Inflammatory macrophage (primary cell): Measurements from ENCODE around the gene ELAC2.

ENCODE experiments used
- DNase-seq, 2 donors: peaks; one replicate each; pipeline ENCODE4 v3.0.0-alpha.2; 2020 to 2022

The ELAC2 gene

DNA sequence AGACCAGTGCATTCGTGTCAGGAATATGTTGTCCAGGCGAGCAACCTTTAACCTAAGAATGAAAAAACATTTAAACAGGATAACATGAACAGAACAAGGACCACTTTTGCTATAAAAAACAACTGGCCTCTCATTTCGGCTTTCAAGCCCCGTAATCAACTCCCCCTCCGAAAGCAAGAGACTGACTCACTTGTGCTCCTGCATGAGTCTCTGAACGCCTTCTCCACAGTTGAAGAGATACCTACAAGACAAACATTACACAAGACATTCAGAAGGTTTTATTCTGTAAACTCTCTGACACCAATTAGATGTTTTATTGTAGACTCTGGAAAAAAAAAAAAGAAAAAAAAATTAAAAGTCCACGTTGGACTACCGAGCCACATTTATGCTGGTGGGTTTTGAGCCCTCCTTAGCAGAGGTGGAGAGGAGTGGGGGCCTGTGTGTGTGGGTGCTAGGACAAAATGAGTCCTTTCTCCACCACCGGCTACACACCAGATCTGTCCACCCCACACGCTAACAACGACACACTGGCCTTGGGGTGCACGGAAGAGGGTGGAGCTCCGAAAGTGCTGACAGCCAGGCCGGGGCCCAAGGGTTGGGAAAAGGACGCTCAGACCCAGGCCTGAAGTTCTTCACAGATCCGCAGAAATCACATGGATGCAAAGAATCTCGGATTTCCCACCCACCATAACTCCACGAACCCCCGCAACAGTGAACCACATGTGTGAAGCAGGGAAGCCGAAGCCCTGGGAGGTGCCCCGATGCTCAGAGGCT lies 759 bp downstream of the ELAC2 start:
- DNase-seq, result peak in 1 of 2 donors; percentile 42

DNA sequence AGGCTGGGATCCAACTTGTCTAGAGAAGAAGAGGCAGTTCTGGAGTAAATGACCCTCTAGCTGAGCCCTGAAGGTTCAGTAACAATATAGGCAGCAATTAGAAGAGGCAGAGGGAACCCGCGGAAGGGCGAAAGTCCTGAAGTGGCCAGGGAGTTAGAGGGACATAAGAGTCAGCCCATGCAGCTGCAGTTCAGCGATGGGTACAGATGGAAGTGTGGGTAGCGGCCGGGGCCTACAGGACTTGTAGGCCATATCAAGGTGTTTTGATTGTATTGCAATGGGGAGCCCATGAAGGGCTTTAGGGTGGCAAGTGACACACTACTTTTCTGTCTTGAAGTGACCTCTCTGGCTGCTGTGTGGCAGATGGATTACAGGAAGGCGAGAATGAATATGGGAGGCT lies 3.0 kb downstream of the ELAC2 start:
- DNase-seq, result no peak

DNA sequence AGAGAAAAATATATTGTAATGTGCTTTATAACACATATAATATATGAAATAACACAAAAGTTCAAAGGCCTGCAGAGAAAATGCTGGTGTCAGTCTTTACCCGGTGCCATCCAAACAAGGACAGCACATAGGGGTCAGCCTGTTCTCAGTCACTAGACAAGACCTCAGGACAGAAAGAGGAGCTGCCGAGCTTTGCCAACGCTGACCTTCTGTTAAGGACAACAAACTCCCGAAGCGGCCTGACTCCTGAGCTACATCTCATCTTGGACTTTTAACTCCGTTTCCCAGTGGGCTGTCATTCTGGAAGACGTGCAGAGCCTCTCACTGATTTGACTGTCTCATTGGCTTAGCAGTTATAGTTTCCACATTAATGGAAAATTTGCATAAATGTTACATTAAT lies 6.9 kb downstream of the ELAC2 start:
- DNase-seq, result no peak

DNA sequence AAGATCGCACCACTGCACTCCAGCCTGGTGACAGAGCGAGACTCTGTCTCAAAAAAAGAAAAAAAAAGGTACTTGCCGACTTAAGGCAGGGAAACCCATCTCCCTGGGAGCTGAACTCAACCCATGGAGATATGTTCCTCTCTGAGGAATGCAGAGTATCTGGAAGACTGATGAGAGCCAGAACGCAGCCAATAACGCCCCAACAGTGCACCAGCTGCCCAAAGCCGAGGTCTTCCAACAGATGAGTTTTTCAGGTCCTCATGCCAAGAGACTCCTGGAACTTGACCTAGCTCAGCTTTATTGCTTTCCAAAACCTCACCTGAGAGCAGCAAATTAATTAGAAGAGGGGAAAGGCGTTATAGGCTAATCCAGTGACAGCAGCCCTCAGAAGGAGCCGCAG lies 9.4 kb downstream of the ELAC2 start:
- no peak for DNase-seq

DNA sequence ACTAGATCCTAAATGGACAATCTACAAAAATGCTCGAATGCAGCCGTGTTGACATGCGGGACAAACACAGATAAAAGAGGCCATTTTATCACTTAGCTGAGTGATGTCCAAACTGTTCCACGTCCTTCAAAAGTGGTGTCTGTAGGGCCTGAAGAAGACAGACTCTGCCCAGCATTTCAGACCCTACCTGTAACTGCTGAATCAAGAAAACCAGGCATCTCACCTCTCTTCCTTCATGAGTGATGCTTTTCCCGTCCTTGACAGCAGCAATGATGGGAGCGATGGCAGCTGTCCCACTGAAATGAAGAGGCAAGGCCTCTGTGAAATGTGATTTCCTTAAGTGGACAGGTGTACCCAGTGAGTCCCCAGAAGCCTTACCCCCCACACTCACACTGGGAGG lies 12.3 kb downstream of the ELAC2 start:
- DNase-seq, result no peak

DNA sequence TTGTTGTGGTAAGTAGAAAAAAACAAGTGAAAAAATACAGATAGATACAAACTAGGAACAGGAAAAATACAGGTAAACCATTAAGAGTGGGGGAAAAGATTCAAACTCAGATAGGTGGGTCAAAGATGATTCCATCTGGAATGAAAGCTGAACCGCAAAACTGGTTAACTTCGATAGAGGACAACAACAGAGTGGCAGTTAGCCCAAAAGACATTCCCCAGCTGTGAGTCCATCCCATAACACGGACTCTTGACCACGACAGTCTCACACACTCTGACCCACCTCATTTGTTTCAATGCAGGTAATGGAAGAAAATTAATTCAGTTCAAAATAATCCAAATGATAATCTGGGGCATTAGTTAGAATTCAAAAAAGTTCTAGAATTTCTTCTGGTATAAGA lies 13.5 kb downstream of the ELAC2 start:
- no peak for DNase-seq

DNA sequence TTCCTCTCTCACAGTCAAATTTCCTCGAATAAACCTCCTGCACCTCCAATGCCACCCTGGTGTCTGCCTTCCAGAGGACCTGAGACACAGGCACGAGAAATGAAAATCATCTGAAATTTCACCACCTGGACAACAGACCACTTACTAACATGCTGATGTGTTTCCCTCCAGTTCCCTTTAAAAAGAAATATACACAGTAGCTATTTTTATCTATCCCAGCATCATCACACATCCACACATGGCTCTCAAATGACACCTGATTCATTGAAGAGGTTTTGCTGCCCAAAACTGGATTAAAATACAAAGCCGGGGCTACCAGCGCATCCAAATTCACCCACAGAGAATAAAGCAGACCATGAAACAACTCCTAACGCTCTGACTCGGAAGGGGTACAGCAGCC lies 13.9 kb downstream of the ELAC2 start:
- DNase-seq, result no peak

DNA sequence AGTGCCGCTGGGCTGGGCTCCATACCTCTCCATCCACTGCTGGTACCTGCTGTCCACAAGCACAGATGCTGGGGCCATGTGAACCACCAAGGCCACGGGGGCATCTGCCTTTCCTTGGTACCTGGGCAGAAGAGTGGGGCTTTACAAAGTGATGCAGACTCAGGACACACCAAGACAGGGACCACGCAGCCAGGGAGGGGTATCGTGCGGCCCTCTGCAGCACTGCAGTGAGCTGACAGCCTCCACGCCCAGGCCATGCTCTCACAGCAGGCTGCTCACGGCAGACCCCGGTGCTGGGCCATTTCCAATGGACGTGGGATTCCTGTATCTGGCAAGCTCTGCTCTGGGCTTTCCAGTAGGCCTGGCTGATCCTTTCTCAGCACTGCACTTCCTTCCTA lies 14.4 kb downstream of the ELAC2 start:
- no peak for DNase-seq

DNA sequence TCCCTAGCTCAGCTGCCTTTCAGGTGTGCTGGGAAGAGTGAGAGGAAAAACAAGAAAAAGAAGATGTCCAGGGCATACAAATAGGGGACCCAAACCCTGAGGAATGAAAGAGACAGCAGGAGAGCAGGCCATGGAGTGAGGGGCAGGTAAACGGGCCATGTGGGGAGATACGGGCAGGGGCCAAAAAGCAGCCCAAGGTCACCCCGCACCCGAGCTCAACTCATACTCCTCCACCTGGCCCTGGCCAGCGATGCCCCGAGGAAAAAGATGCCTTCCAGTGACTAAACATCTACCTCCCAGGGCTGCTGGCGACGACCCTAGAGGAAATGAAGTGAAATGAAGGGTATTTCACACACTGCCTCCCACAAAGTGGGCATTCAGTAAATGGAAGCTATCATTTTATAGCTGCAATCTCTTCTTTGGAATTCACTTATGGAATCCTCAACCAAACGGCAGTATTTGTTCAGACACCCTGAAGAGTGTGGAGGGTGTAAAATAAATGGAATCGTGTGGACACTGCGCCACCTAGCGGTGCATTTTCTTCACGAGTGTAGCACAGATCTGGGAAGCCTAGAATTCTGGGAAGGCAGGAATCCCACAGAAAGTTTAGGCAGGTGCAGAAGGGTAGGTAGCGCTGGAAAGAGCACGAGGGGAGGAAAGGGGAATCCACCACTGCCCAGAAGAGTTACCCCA lies 14.9 kb downstream of the ELAC2 start:
- peak; percentile 23 to 56 for DNase-seq

DNA sequence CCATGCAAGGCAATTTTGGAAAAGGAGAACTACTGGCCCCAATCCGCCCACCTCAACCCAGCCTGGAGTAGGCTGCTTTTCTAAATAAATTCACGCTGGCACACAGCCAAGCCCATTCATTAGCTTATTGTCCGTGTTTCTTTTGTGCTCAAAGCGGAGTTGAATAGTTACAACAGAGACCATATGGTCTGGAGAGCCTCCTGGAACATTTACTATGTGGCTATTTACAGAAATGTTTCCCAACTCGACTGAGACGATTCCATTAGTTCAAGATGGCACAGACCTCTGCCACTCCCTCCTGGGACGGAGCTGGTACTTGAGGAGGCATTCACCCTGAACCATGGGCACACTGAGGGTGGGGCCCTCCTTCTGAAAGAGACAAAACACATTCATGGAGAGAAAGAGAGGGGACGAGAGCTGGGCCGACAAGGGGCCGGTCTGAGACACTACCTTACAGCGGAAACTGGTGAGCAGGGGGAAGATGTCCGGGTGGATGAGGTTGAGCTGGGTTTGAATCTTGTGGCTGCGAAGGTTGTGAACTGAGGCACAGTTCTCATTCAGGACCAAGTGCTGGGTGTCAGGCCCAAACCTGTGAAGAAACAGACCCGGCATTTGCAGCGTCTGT lies 15.7 kb downstream of the ELAC2 start:
- peak; percentile 14 to 47 for DNase-seq

DNA sequence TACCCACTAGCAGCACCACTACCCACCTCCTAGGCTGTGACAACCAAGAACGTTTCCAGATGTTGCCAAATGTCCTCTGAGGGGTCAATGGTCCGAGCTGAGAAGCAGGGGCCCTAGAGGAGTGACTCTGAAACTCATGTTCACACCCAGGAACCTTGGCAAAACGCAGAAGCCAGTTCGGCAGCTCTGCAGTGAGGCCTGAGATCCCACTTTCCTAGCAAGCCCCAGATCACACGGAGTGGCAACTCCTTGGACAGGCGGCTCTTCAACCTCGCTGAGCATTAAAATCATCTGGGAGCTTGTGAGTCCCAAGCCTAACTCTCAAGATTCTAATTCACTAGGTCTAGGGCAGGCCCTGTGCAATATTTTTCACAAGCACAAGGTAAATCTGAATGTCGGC lies 17.3 kb downstream of the ELAC2 start:
- DNase-seq, result no peak

DNA sequence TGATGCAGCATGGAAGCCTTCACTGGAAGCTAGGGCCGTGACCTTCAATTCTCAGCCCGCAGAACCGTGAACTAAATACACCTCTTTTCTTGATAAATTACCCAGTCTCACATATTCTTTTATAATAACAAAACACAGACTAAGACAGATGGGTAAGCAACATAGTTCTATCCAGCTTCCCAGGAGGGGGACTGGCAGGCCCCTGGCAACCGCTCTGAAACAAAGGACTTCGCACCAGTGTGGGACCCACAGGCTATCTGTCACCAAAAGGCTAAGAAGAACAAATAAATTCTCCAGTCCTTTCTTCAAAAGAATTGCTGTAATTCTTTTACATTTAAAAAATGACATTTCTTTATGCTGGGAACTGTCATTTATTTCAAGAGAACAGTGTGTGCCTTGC lies 19.0 kb downstream of the ELAC2 start:
- DNase-seq, result no peak

DNA sequence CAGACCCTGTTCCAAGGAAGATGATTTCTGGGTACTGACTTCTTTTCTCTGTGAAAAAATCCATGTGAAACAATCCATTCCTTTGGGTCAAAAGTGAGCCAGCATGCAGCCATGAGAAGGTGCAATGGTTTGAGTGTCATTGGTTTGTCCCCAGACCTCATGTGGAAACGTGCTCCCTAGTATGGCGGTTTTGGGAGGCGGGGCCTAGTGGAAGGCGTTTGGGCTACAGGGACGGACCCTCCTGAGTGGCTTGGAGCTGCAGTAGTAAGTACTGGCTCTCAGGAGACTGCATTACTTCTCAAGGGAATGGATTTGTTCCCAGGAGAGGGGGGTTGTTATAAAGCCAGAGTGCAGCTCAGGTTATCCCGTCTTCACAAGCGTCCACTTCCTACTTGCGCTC lies 19.4 kb downstream of the ELAC2 start:
- no peak for DNase-seq

DNA sequence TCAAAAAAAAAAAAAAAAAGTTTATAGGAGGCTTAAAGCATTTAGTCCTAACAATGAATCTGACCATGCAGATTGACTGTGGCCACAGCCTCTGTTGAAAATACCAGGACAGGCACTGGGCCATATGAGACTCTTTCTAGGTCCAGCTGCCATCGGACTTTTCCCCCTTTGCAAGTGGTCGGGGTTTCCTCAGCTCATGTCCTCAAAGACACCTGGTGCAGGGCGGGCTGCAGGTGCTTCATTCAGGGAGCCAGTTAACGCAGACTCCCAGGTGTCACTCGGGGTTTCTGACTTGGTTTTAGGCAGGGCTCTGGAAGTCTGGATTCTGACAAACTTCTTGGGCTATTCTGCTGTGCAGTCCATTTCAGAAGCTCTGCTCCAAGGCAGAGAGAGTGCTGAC lies 20.9 kb downstream of the ELAC2 start:
- no peak for DNase-seq

DNA sequence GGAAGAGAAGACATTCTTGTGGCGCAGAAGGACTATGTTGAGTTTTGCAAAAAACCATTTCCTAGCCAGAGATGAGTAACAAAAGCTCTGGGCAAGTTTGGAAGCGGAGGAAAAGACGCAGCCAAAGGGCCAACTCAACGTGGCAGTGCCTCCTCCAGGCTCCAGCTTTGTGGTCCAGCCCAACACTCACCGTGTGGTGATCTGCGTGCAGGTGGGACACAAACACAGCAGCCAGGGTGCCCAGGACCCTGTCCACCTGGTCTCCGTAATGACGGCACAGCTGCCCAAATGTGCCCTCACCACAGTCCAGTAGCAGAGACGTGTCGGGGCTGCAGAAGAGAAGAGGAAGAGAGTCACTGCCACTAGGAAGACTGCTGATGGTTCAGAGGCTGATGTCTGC lies 21.5 kb downstream of the ELAC2 start:
- no peak for DNase-seq

DNA sequence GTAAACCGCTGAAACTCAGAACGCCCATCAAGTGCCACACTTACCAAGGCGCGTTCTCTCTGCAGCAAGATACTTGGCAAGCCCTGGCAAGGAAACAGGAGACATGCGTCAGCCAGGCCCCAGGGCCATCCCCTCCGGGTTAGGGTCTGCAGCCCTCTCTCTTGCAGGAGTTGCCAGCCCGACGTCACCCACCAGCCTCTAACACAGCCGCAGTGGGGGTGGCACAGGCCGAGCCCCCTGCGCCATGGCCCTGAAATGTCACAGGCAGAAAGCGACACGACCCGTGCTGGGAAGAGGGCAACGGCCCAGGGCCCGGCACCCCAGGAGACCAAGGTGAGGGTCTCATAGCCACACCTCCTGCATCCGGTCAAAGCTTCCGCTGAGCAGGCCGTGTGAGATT lies 21.9 kb downstream of the ELAC2 start:
- DNase-seq, result no peak

DNA sequence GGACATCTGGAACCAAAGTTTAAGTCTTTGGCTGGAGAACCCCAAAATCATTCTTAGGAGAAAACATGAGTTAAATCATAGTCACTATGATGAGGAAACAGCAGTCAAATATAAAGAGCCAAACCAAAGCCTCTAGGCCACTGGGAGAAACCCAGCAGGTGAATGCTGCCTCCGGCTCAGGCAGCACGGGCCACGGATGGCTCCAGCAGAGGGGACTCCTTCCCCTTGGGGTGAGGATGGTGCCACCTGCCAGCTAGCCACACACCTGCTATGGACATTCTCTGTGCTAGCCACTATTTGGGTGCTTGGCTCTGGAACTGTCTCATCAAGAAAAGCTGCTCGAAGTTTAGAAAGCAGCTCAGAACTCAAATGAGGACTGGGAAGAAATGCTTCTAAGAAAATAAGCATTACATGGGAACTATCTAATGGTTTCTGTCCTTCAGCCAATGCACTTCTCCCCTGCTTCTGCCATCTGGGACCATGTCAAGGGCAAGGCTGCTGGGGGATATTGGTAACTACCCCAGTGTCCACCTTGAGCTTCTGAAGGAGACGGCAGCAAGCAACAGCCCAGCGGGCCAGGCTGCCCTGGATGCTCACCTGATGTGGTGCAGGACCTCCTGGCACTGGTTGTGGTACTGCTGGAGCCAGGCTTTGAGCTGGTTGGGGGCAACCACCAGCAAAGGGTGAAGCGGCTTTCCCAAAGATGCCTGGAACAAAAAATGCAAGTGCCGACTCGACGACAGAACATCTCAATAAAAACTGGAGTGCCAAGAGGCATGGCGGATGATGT lies 22.5 kb downstream of the ELAC2 start:
- DNase-seq, result no peak

DNA sequence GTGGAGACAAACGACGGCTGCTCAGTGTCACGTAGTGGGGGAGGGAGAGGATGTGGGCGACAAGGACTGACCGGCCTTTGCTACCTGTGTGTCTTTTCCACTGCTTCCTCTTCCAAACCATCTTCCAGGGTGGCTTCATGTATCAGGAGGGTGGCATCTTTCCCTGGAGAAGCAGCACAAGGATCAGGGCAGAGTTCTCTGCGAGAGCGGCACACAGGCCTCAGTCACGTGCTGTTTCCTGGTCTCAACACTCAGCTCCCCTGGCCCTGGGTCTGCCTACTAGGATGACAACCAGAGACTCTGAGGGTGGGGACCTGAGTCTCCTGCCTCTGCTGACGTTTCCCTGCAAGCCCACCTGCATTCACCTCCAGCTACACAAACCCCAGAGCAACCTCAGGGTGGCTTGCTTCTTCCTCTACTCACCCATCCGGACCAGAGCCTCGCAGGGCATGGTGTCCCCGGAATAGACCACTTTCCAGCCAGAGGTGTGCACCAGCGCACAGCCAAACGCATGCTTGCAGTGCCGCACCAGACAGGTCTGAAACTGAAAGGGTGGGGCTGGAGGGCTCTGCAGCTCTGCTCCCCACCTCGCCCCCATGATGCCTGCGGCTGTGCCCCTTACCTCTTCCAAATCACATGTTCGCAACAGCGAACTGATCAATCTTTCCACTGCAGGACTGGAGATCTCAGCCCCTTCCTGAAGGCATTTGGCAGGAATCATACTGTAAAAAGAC lies 23.3 kb downstream of the ELAC2 start:
- DNase-seq, result no peak

DNA sequence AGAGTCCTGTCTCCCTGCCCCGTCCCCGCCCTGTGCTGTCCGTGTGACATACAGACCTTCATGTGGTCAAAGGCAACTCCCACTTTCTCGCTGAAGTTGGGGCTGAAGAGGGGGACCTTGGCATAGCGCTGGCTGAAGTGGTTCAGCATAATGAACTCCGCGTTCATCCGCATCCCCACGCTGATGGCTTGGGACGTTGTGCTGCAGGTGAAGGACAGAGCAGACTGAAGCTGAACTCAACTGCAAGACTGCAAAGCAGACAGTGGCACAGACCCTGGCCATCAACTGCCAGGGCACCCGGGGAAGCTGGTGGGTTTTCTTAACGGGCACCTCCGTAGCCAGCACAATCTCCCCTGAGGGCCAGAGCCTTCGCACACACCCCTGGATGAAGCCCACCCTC lies 24.2 kb downstream of the ELAC2 start:
- DNase-seq, result no peak

DNA sequence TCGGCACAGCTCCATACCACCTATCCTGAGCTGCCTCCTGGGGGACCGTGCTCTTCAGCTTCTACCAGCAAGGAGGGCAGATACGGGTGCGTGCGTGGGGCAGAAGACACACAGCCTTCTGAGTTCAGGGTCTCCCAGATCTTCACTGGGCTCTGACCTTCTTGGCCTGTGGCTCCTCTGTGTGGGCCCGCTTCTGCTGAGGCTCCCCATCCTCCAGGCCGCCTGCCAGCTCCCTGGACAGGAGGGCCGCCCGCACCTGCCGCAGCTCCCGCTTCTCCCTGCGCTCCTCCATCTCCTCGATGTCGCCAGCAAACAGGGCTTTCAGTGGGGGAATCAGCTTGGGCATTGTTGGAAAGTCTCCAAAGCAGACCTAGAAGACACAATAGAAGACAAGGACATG lies 25.2 kb downstream of the ELAC2 start:
- DNase-seq, result no peak

DNA sequence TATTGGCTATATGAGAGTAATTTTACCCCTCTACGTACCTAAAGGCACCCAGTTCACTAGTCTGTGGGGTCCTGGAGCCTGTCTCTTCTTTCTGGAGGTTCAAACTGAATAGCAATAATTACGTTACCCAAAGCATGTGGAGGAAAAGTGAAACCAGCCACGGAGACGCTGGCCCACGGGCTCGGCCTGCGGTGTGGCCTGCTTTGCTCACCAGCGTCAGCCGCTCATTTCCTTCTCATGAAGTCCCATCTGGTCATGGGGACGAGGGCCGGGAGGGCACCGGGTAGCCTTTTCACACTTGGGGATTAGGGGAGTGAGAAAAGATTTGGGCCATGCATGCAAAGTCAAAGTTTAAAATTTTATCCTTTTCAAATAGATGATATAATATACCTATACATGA lies 26.9 kb downstream of the ELAC2 start:
- DNase-seq, result no peak

DNA sequence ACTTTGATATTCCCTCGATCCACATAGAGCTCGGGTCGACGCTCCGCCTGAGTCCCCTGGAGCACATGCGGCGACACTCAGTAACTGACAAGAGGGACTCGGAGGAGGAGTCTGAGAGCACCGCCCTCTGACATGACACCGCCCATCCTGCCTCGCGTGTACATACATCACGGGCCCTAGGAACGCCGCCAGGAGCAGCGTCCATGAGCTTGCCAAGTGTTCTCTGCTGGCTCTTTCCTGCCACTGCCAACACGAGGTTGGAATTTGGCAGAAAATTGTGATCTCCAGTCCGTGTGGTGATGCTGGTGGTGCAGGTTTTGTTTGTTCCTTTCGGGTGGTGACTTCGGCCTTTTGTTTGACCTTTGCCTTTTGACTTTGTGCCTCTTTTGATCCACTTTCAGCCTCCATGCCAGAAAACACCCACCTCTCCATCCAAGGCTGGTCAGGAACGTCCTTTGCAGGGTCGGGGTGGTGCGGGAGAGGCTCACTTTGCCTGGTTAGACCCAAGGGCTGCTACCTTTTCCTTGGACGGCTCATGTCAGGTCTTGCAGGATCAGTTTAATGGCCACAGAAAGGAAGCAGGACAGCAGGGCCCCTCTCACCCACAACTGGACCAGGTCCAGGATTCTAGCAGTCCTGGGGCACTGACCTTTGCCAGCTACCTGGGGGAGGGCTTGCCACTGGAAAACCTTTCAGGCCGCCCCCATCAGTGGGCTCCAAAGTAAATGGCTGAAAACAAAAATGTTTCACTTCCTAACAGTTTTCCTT lies 27.6 kb downstream of the ELAC2 start:
- no peak for DNase-seq
